Hippocampal formation (tissue), 2 donors: Measurements from ENCODE around the gene TPPP2.
A peak's percentile ranks its signal among the peaks of the same experiment; 100 is the strongest.
"Not testable (repeated sequence)": the region's sequence is repeated elsewhere in the genome, so short reads cannot be mapped to it uniquely, and the experiment has no call there.

Experiments used
- DNase-seq, 2 donors: peaks; one replicate each; lab custom pipeline; 2025; lab: John Stamatoyannopoulos, UW

TPPP2 gene

DNA sequence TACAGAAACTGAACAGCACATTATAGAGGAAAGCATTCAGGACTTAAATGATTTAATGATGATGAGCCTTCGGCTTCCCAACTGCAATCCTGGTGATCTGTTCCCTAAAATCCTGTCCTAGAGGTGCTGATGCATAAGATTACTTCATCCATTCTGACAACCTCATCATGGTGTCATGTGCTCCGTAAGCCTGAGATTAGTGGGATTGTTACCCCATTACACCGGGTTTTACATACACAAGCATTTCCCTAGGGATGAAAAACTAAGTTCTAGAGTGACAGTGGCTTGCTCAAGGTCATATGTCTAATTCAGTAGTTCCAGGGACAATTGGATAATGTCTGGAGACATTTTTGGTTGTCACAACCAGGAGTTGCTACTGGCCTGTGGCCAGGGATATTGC is 7.1 kb downstream of the TPPP2 start:
- DNase-seq: no peak

DNA sequence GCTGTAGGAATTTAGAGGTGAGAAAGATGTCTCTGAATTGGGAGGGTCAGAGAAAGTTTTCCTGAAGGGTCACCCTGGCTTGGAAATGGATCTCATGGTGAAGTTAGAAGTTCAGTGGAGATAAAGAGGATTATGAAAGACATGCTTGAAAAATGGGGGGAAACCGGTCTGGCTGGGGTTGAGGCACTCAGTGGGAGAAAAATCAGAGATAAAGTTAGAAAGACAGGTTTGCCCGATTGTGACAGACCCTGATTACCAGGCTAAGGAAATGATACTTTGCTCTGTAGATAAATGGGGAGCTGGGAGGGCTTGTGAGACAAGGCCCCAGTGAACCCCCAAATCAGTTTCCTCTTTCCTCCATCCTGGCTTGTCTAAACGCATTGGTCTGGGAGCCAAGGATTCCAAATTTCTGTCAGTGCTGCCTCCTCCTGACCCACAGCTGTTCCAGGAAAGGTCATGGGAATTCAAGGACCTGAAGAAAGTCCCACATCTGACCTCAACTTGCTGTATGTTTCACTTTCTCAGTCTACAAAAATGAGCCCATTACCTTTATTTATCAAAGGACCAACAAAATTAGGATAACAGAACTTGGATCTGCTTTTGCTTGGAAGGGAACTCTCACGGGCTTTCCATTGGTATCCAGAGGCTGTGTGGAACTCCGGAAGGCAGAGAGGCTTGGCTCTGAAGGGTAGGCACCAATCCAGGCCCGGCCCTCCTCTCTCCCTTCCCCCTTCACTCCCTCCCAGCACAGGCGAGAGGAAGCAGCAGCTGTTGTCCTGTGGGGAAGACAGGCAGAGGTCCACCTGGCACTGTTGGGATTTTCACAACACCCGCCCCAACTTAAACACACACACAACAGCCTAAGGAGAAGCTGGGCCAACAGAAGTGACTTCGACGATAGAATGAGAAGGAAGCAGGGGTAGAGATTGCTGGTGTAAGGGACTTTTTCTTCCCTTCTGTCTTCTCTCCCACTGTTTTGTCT is 8.7 kb downstream of the TPPP2 start:
- peak; percentile 73 to 86 for DNase-seq

DNA sequence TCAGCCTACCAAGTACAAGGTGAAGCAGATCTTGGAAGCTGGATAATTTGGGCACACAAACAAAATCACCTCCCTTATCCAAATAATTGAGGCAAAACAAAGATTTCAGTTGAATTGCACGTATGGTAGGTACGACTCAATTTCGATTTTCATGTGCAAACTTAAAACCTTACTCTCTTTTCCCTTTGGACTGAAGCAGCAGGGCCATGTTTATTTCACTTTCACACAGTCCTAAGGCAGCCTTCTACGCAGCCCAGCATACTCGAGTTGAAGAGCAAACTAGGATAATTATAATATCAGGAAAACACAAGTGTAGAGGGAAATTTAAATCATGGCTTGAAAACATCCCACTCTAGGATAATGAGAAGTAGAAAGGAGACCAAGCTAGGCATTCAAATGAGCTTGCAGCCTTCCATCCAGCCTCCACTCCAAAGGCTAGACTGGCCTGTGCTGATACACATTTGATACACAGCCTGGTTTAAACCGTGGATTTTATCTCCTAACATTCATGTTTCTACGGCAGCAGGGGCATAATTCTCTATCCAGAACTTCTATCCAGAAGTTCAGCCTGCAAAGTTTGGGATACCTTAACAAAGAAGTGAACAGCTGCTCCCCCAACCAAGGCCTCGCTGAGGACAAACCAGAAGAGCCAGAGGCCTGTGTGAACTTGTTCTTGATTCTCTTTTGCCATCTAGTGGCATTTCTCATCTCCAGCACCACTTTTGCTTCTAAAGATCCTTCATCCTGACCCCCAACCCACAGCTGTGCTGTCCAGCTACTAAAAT is 9.8 kb downstream of the TPPP2 start:
- DNase-seq: peak; percentile 50 to 89

DNA sequence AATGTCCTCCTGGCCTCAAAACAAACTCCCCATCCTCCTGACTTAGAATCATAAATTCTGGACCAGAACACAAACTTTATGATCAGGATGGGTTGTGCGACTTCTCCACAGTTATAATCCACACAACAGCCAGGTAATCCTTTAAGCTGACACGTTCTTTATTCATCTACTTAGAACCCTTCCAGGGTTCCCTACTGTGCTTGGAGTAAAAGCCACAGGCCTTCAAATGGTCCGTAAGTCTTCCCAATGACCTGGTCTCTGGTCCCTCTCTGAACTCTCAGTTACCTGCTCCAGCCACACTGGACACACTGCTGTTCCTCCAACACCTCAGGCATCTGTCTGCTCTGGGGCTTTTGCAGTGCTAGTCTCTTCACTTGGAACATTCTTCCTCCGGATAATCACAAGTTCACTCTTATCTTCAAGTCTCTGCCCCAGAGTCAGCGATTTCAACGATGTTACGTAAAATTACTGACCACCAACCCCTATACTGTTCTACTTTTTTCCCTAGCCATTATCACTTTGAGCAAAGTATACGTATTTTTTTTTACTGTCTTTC is 10.4 kb downstream of the TPPP2 start:
- no peak for DNase-seq

DNA sequence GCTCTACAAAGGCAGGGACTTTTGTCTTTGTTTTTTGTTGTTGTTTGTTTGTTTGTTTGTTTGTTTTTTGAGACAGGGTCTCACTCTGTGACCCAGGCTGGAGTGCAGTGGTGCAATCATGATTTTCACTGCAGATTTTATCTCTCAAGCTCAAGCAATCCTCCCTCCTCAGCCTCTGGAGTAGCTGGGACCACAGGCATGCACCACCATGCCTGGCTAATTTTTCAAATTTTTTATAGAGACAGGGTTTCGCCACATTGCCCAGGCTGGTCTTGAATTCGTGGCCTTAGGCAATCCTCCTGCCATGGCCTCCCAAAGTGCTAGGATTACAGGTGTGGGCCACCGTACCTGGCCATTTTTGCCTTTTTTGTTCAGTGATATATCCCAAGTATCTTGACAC is 10.9 kb downstream of the TPPP2 start:
- DNase-seq: not testable (repeated sequence)

DNA sequence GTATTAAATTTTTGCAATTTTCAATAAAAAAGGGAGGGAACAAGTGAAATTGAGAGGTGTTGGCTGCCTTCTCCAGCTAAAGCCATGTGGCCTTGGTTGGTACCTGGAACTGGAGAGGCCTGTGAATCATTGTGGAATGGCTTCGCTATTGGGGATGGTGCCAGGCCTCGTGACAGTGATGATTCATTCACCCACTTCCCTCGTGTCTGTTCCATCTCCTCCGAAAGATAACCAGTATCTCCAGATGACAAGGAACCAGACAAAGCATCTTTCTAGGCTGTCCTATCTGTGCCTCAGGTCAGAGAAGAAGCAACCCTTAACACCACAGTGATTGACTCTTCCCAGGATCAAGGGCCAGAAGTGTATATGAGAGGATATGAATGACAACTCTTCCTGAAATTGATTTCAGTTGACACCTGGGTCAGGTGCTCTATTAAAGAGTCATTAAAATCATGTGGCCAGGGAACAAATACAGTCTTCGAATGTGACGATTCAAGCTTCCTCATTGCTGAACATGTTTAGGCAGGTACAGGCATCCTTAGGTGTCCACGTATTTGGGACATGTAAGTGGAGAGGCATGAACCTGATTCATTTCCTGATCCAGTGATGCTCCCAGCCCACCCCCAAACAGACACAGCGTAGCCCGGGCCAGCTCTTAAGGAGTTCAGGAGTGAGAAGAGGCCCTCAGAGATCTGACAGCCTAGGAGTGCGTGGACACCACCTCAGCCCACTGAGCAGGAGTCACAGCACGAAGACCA is 11.8 kb downstream of the TPPP2 start, which contains the start of gene RNASE7:
RNASE7 (plus strand) TSS at position 687 of the 758 bp plus-strand sequence. CDS start 631 bp downstream, outside the sequence.
- no peak for DNase-seq

DNA sequence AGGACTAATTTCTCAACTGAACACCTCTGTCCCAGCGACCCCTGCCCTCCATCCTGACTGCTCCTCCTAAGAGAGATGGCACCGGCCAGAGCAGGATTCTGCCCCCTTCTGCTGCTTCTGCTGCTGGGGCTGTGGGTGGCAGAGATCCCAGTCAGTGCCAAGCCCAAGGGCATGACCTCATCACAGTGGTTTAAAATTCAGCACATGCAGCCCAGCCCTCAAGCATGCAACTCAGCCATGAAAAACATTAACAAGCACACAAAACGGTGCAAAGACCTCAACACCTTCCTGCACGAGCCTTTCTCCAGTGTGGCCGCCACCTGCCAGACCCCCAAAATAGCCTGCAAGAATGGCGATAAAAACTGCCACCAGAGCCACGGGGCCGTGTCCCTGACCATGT is 12.9 kb downstream of the TPPP2 start:
- DNase-seq: peak; percentile 47 to 49

DNA sequence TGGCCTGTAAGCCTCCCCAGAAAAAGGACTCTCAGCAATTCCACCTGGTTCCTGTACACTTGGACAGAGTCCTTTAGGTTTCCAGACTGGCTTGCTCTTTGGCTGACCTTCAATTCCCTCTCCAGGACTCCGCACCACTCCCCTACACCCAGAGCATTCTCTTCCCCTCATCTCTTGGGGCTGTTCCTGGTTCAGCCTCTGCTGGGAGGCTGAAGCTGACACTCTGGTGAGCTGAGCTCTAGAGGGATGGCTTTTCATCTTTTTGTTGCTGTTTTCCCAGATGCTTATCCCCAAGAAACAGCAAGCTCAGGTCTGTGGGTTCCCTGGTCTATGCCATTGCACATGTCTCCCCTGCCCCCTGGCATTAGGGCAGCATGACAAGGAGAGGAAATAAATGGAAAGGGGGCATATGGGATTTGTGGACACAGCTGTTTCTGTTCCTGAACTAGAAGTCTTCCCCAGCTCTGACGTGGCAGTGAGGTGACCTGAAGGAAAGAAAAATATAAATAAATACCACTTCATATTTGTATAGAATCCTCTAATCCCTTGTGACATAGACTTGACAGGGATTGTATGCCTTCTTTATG is 13.5 kb downstream of the TPPP2 start:
- no peak for DNase-seq

DNA sequence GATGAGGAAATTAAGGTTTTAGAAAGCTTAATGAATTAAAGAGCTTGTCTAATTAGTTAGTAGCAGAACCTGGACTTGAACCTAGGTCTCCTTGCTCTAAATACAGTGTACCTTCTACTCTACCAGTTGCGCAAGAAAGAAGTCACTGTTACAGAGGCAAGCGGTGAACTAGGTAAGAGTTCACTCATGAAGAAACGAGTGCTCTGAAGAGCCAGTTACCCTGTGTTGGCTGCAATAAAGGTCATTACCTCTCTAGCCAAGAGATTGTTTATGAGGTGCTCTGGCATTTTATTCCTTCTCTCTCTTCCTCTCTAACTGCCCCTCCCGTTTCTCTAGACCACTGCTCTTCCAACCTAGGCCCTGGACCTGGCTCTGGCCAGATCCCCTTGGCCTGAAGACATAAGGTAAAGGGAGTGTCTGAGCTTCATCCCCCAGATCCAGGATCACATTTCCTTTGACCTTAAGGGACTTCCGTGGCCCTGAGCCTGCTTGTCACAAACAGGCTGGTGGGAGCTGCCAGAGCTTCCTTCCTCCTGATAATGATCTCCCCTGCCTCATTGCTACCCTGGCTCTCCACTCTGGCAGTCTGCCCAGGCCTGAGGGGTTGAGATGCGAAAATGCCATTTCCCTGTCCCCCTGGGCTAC is 14.1 kb downstream of the TPPP2 start:
- DNase-seq: no peak

DNA sequence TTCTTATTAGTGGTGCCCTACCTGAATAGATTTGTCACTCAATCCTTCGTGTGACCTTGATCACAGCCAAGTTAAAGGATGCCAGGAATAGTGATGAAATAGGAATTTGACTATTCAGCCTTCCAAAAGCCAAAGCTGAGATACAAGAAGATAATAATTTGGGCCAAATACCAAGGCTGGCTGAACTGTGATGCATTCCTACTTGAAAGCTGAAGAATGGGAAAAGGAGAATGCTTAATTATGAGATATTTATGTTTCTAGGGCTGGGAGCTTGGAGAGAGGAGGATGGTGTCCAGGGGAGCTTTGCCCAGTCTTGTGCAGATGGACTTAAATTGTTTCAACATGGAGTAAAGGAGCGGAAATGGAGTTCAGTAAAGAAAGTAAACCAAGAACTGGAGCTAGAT is 17.4 kb downstream of the TPPP2 start:
- no peak for DNase-seq

DNA sequence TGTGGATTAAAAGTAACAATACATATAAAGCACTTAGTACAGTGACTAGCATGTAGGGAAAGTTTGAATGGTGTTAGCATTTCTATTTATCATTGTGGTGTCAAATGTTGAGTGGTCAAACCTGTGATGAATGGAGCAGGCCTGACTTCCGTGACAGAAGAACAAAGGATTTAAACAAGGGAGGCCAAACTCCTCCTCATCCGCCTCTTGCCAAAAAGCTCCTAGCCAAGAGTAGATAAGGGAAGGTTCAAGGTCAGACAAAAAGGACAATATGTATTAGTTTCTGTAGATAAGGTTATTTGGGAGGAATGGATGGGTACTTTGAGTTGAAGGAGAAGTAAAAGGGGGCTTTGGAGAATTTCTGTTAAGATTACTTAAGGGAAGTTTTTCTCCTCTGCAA is 18.6 kb downstream of the TPPP2 start:
- no peak for DNase-seq

DNA sequence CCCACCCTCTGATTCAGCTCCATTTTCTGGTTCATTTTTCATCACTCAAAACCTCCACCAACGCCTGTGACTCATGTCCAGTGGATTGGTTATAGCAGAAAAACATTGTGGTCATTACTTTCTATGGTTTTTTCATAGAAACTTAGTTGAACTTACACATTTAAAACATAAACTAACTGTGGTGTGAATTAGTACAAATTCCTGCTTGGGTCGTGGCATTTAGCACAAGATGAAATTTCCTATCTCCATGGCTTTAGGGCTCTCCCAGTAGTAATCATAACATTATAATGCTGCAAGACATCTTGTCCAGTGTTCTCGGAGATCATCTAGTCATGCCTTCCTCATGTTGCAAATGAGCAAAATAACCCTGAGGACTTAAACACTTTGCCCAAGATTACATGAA is 19.3 kb downstream of the TPPP2 start:
- DNase-seq: no peak

DNA sequence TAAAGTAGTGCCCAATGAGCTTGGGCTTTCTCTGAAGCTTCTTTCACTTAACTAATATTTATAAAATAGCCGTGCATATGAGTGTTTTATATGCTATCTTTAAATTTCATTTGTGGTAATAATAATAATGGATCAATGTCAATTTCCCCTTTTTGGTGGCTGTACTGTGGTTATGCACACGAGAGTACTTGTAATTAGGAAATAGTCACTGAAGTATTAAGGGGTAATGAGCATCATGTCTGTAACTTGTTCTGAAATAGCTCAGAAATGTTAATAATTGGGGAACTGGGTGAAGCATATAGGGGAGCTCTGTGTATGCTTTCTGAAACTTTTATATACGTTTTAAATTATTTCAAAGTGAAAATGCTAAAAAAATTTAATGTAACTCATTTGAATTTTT is 20.6 kb downstream of the TPPP2 start:
- DNase-seq: no peak

DNA sequence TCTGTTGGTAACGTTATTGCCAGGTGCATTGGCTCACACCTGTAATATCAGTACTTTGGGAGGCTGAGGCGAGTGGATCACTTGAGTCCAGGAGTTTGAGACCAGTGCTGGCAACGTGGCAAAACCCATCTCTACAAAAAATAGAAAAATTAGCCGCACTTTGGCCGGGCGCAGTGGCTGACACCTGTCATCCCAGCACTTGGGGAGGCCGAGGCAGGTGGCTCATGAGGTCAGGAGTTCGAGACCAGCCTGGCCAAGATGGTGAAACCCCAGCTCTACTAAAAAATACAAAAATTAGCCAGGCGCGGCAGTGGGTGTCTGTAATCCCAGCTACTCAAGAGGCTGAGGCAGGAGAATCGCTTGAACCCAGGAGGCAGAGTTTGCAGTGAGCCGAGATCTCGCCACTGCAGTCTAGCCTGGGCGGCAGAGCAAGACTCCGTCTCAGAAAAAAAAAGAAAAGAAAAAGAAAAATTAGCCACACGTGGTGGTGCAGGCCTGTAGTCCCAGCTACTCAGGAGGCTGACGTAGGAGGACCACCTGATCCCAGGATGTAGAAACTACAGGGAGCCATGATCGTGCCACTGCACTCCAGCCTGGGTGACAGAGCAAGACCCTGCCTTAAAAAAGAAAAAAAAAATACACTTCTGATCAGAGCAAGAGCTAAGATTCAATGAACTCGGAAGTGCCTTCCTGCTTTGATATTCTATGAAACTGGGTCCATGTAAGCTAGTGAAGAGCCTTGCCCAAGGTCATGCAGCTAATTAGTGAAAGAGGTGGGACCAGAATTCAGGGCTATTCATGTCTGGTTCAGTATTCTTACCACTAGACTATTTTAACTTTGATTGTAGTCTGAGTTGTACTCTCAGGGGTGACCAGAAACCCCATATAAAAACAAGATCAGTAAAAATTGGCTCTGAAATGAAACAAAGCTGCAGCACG is 23.4 kb downstream of the TPPP2 start:
- no peak for DNase-seq

DNA sequence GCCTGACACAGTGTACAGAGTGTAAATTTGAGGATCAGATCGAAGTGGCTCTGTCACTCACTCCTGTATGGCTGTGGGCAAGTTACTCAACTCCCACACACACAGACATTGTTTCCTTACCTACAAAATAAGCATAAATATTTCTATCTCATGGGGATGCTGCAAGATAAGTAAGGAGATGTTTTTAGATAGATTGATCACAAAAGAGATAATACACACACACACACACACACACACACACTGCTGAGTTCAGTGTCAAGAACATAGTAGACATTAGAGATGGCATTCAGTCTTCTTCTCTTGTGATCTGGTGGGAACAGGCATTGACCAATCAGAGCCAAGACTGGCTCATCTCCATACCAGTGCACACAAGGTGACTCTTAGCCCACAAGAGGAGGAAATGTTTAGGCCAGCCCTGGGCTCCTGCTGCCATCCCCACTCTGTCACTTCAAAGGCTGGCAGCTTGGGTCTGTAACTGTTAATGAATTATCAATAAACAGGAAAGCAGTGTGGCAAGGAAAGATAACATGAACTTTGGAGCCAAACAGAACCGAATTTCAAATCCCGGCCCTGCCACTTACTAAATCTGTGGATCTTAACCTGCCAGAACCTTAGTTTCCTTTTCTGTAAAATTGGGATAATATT is 24.2 kb downstream of the TPPP2 start:
- DNase-seq: no peak

DNA sequence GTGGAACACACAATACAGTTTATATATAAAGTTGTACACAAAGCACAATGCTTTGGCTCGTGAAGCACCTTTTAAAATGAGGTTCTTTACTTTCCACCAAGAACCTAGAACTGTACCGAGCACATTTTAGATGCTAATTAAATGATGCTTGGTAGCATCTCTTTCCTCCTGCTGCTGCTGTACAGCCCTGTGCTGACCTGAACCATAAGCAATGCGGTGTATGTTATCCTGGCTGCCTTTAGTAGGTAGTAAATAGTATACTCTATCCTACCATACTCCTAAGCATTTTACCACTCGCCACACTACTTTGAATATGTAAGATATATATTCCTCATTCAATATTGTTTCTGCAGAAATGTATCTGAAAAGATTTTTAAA is 24.7 kb downstream of the TPPP2 start:
- DNase-seq: no peak

DNA sequence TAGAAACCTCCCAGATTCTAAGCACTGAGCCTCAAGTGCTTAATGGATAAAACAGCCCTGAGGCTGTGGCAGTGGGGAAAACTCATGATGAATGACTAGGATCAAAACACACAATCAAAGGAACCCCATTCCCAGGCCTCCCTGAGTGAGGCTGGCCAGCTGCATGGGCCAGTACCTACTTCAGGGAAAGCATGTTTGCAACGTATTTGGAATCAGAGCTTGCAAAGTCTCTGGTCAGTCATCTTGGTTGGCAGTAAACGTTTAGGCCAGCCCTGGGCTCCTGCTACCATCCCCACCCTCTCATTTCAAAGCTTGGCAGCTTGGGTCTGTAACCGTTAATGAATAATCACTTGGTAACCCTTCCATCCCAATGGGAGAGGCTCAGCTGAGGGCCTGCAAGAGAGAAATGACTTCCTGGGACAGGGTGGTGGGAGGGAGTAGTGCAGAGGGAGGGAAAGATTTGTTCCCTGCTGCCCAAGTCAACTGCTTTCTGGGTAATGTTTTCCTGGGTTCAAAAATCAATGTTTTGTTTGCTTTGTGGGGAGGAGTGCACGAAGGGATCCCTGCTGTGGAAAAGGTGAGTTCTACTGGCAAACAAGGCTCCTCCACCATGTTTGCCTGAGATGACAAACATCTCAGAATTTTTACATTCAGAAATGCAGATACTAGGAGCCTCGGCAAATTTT is 25.6 kb downstream of the TPPP2 start:
- DNase-seq: no peak

DNA sequence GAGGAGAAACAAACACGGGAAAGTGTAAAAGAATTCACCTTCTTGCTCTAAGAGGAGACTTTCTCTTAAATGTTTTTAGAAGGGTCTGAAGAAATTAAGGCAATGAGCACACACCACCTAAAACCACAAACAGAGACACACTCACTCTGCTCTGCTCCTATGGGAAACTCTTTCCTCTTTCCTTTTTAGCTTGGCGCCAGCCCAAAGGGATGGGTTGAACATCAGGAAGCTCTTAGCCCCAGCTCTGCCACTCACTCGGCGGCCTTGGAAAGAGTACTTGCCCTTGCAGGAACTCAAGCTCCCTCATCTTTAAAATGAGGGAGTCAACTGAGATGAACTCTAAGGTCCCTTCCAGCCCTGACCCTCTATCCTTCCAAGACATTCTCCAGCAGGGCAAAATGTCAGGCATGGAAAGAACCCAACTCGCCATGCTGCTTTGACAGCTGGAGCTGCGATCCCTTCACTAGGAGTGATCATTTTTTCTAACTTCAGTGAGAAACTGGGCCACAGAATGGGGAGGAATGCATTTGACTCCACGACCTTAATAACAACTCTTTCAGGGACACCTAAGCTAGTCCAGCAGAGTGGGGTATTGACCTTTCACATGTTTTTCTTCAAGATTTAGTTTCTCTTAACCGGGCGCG is 26.6 kb downstream of the TPPP2 start:
- DNase-seq: no peak
